Ishikawa (cell line): ENCODE results near the gene TRIAP1.

ENCODE experiments used
- CEBPB ChIP-seq: IDR thresholded peaks from 2 replicates; pipeline ENCODE4 v1.6.1; 2012
- CREB1 ChIP-seq: IDR thresholded peaks from 2 replicates; pipeline ENCODE4 v1.6.1; 2012; ENCODE audit warnings: low read depth
- EGR1 ChIP-seq: IDR thresholded peaks from 2 replicates; pipeline ENCODE4 v1.6.1; 2012
- EP300 ChIP-seq: IDR thresholded peaks from 2 replicates; pipeline ENCODE4 v1.6.1; 2012; ENCODE audit warnings: borderline replicate concordance
- FOXM1 ChIP-seq: IDR thresholded peaks from 2 replicates; pipeline ENCODE4 v1.6.1; 2012; ENCODE audit warnings: low read depth, borderline replicate concordance
- NFIC ChIP-seq: IDR thresholded peaks from 2 replicates; pipeline ENCODE4 v1.6.1; 2012
- TAF1 ChIP-seq: IDR thresholded peaks from 2 replicates; pipeline ENCODE4 v1.6.1; 2012; ENCODE audit warnings: low read depth, mild to moderate bottlenecking
- ZBTB7A ChIP-seq: IDR thresholded peaks from 2 replicates; pipeline ENCODE4 v1.6.1; 2012; ENCODE audit warnings: low read depth
- TF ChIP-seq, protein P1 (sequence below): IDR thresholded peaks from 2 replicates; pipeline ENCODE4 v1.6.1; 2012
- TF ChIP-seq, protein P2 (sequence below): IDR thresholded peaks from 2 replicates; pipeline ENCODE4 v1.6.1; 2012
- TF ChIP-seq, protein P3 (sequence below): IDR thresholded peaks from 2 replicates; pipeline ENCODE4 v1.6.1; 2012; ENCODE audit warnings: low read depth, mild to moderate bottlenecking

DNA sequence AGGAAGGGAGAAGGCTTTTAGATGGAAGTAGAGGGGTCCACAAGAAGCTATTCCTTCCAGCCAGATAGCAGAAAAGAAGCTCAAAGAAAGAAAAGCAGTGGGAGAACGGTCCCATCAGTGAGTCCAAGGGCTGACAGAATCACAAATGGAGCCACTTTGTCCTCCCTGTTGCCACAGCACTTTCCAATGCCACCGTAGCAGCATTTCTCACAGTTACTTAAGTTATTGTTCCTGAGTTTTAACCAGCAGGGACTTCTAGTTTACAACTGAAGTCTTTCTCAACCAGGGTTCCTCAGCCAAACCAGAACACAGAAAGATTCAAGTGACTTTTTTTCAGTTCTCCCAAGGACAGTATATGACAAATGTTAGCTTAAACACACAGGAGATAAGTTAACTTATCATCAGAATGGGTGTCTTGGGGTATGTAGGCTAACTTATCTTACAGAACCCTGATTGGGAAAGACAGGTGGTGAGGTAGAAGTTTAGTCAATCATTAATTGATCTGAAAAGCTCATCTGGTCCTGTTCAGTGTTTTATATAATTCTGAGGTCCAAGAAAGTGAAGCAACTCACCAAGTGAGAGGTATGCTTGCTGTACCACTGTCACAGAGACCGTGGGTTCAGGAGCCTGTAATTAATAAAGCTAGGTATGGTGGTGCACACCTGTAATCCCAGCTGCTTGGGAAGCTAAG lies 7.0 kb upstream of the TRIAP1 start:
- no peak for TF ChIP-seq EP300
- TF ChIP-seq ZBTB7A = no peak
- no peak for TF ChIP-seq CREB1
- TF ChIP-seq, protein P1, sequence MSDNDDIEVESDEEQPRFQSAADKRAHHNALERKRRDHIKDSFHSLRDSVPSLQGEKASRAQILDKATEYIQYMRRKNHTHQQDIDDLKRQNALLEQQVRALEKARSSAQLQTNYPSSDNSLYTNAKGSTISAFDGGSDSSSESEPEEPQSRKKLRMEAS = no peak
- TF ChIP-seq NFIC = no peak
- TF ChIP-seq, protein P2, sequence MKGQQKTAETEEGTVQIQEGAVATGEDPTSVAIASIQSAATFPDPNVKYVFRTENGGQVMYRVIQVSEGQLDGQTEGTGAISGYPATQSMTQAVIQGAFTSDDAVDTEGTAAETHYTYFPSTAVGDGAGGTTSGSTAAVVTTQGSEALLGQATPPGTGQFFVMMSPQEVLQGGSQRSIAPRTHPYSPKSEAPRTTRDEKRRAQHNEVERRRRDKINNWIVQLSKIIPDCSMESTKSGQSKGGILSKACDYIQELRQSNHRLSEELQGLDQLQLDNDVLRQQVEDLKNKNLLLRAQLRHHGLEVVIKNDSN = no peak
- TF ChIP-seq CEBPB = no peak
- no peak for TF ChIP-seq TAF1
- TF ChIP-seq, protein P3, sequence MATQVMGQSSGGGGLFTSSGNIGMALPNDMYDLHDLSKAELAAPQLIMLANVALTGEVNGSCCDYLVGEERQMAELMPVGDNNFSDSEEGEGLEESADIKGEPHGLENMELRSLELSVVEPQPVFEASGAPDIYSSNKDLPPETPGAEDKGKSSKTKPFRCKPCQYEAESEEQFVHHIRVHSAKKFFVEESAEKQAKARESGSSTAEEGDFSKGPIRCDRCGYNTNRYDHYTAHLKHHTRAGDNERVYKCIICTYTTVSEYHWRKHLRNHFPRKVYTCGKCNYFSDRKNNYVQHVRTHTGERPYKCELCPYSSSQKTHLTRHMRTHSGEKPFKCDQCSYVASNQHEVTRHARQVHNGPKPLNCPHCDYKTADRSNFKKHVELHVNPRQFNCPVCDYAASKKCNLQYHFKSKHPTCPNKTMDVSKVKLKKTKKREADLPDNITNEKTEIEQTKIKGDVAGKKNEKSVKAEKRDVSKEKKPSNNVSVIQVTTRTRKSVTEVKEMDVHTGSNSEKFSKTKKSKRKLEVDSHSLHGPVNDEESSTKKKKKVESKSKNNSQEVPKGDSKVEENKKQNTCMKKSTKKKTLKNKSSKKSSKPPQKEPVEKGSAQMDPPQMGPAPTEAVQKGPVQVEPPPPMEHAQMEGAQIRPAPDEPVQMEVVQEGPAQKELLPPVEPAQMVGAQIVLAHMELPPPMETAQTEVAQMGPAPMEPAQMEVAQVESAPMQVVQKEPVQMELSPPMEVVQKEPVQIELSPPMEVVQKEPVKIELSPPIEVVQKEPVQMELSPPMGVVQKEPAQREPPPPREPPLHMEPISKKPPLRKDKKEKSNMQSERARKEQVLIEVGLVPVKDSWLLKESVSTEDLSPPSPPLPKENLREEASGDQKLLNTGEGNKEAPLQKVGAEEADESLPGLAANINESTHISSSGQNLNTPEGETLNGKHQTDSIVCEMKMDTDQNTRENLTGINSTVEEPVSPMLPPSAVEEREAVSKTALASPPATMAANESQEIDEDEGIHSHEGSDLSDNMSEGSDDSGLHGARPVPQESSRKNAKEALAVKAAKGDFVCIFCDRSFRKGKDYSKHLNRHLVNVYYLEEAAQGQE = no peak
- TF ChIP-seq FOXM1 = no peak
- TF ChIP-seq EGR1 = no peak
